ENCODE data around the gene YARS1. TPM values are rescaled to one million over a fixed set of nuclear protein-coding genes. Genes with fewer than 3 reads are reported as not detected.

Gene YARS1
- total and polyA plus RNA-seq, 2 donors (not counting 1 experiment from before 2014, with no cell fraction given), result 94.4 to 295 TPM

- no peak overlapping the region for H3K9ac ChIP-seq (ENCODE audit: insufficient read depth, low read length)
- H3K4me3 ChIP-seq (replicated peaks in 1 of 4; ENCODE audit: control extremely low read depth in 1 of 4, insufficient read depth in 1 of 4, low read depth in 3 of 4, low read length in 4 of 4), result no peak overlapping the region
- no peaks in the 10 kb centered on the region for H3K9me3 ChIP-seq (ENCODE audit: control insufficient read depth, insufficient read depth, low read depth, low read length)
- DNase-seq (ENCODE audit: low read depth in 2 of 2), result no peak
- no peak overlapping the region for H3K27ac ChIP-seq (ENCODE audit: insufficient read depth, low read length)
- no peaks in the 10 kb centered on the region for H4K20me1 ChIP-seq (ENCODE audit: control insufficient read depth, extremely low read depth, insufficient read depth, low read length)
- no peak overlapping the region for H3K4me2 ChIP-seq (ENCODE audit: extremely low read depth, insufficient read depth, low read length)
- no peaks in the 10 kb centered on the region for H3K79me2 ChIP-seq (ENCODE audit: control insufficient read depth, insufficient read depth, low read length)
- H3K36me3 ChIP-seq (ENCODE audit: control insufficient read depth, insufficient read depth, low read length), result no peaks in the 10 kb centered on the region
- H2AFZ ChIP-seq (ENCODE audit: low read length), result no peak overlapping the region
- peaks cover 8% of the 10 kb centered on the region for H3K4me1 ChIP-seq (ENCODE audit: control insufficient read depth, extremely low read depth, insufficient read depth, low read length)
- no peaks in the 10 kb centered on the region for H3K27me3 ChIP-seq (ENCODE audit: control insufficient read depth, insufficient read depth, low read length)
- no peak for TF ChIP-seq EZH2 (IDR thresholded peaks at IDR 0.05; ENCODE audit: low read length, missing control alignments)
- TF ChIP-seq CTCF (conservative IDR thresholded peaks at IDR 0.05 in 1 of 2, IDR thresholded peaks at IDR 0.05 in 1 of 2; ENCODE audit: low read depth in 1 of 2, low read length in 2 of 2), result no peak
Measured at GRCh38 chr1:32746130-32746529, 71.0 kb downstream of the YARS1 start.

- Histone ChIP-seq H2AFZ (ENCODE audit: low read length) (no peak overlapping the region), H3K27ac (ENCODE audit: insufficient read depth, low read length) (no peak overlapping the region), H3K27me3 (ENCODE audit: control insufficient read depth, insufficient read depth, low read length) (no peaks in the 10 kb centered on the region), H3K79me2 (ENCODE audit: control insufficient read depth, insufficient read depth, low read length) (no peaks in the 10 kb centered on the region), H3K4me2 (ENCODE audit: extremely low read depth, insufficient read depth, low read length) (no peak overlapping the region), H3K36me3 (ENCODE audit: control insufficient read depth, insufficient read depth, low read length) (no peaks in the 10 kb centered on the region), H4K20me1 (ENCODE audit: control insufficient read depth, extremely low read depth, insufficient read depth, low read length) (no peaks in the 10 kb centered on the region), H3K4me1 (ENCODE audit: control insufficient read depth, extremely low read depth, insufficient read depth, low read length) (peaks cover 12% of the 10 kb centered on the region), H3K9me3 (ENCODE audit: control insufficient read depth, insufficient read depth, low read depth, low read length) (no peaks in the 10 kb centered on the region), H3K4me3 (replicated peaks in 1 of 4; ENCODE audit: control extremely low read depth in 1 of 4, insufficient read depth in 1 of 4, low read depth in 3 of 4, low read length in 4 of 4) (no peak overlapping the region), H3K9ac (ENCODE audit: insufficient read depth, low read length) (no peak overlapping the region)
- no peak for DNase-seq (ENCODE audit: low read depth in 2 of 2)
- TF ChIP-seq EZH2 (IDR thresholded peaks at IDR 0.05; ENCODE audit: low read length, missing control alignments), result no peak
- TF ChIP-seq CTCF (conservative IDR thresholded peaks at IDR 0.05 in 1 of 2, IDR thresholded peaks at IDR 0.05 in 1 of 2; ENCODE audit: low read depth in 1 of 2, low read length in 2 of 2), result no peak
Measured at GRCh38 chr1:32744071-32744425, 73.1 kb downstream of the YARS1 start.

- Histone ChIP-seq H3K4me2 (ENCODE audit: extremely low read depth, insufficient read depth, low read length) (peak overlapping the region; percentile 77), H4K20me1 (ENCODE audit: control insufficient read depth, extremely low read depth, insufficient read depth, low read length) (no peaks in the 10 kb centered on the region), H3K9me3 (ENCODE audit: control insufficient read depth, insufficient read depth, low read depth, low read length) (no peaks in the 10 kb centered on the region), H3K4me3 (replicated peaks in 1 of 4; ENCODE audit: control extremely low read depth in 1 of 4, insufficient read depth in 1 of 4, low read depth in 3 of 4, low read length in 4 of 4) (peak overlapping the region in 1 of 4 experiments; percentile 74), H3K9ac (ENCODE audit: insufficient read depth, low read length) (no peak overlapping the region), H3K4me1 (ENCODE audit: control insufficient read depth, extremely low read depth, insufficient read depth, low read length) (peaks cover 12% of the 10 kb centered on the region), H3K36me3 (ENCODE audit: control insufficient read depth, insufficient read depth, low read length) (no peaks in the 10 kb centered on the region), H3K79me2 (ENCODE audit: control insufficient read depth, insufficient read depth, low read length) (no peaks in the 10 kb centered on the region), H3K27ac (ENCODE audit: insufficient read depth, low read length) (no peak overlapping the region), H2AFZ (ENCODE audit: low read length) (no peak overlapping the region), H3K27me3 (ENCODE audit: control insufficient read depth, insufficient read depth, low read length) (no peaks in the 10 kb centered on the region)
- no peak for DNase-seq (ENCODE audit: low read depth in 2 of 2)
- TF ChIP-seq EZH2 (IDR thresholded peaks at IDR 0.05; ENCODE audit: low read length, missing control alignments) (no peak), CTCF (conservative IDR thresholded peaks at IDR 0.05 in 1 of 2, IDR thresholded peaks at IDR 0.05 in 1 of 2; ENCODE audit: low read depth in 1 of 2, low read length in 2 of 2) (no peak)
Measured at GRCh38 chr1:32743380-32744070, 73.6 kb downstream of the YARS1 start.

Data from fibroblast of lung (primary cell).